Peyer's patch (tissue), 4 donors: ENCODE measurements around the gene PPP6R3.

Experiments
- POLR2A ChIP-seq, 2 donors: fragments of 450-650 bp; IDR thresholded peaks; one replicate each; pipeline ENCODE4 v1.5.1; 2017; ENCODE audit warnings: antibody characterized with exemption in 2 of 2, mild to moderate bottlenecking in 2 of 2, moderate library complexity in 2 of 2
- TF ChIP-seq, protein P1 (sequence below), 6 experiments: fragments of 450-650 bp in 4 of 6; fragments of 200-600 bp in 2 of 6; sonication (generic) in 1 of 6; IDR thresholded peaks; one replicate each; pipeline ENCODE4 v1.5.1; 2017 to 2019; ENCODE audit warnings: antibody characterized with exemption in 6 of 6, mild to moderate bottlenecking in 3 of 6, moderate library complexity in 1 of 6

GRCh38 chr11:68460741-68461574 lies at the start of gene PPP6R3:
- TF ChIP-seq, protein P1, sequence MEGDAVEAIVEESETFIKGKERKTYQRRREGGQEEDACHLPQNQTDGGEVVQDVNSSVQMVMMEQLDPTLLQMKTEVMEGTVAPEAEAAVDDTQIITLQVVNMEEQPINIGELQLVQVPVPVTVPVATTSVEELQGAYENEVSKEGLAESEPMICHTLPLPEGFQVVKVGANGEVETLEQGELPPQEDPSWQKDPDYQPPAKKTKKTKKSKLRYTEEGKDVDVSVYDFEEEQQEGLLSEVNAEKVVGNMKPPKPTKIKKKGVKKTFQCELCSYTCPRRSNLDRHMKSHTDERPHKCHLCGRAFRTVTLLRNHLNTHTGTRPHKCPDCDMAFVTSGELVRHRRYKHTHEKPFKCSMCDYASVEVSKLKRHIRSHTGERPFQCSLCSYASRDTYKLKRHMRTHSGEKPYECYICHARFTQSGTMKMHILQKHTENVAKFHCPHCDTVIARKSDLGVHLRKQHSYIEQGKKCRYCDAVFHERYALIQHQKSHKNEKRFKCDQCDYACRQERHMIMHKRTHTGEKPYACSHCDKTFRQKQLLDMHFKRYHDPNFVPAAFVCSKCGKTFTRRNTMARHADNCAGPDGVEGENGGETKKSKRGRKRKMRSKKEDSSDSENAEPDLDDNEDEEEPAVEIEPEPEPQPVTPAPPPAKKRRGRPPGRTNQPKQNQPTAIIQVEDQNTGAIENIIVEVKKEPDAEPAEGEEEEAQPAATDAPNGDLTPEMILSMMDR (IDR thresholded peaks at IDR 0.05), result peak in 1 of 6 experiments; percentile 28
- TF ChIP-seq POLR2A (IDR thresholded peaks at IDR 0.05), result peak; percentile 28 to 50
